NCI-H345 treated with DMSO at 0.1 percent for 48 hours (cell line): ENCODE results near the gene TCF4.

Source experiments
- DNase-seq: peaks from one replicate; lab custom pipeline; 2025; ENCODE audit not compliant: unreplicated experiment; lab: John Stamatoyannopoulos, UW

TCF4 gene

GRCh38 chr18:55418439-55418838 is 169.6 kb downstream of the TCF4 start:
- no peak for DNase-seq

DNA sequence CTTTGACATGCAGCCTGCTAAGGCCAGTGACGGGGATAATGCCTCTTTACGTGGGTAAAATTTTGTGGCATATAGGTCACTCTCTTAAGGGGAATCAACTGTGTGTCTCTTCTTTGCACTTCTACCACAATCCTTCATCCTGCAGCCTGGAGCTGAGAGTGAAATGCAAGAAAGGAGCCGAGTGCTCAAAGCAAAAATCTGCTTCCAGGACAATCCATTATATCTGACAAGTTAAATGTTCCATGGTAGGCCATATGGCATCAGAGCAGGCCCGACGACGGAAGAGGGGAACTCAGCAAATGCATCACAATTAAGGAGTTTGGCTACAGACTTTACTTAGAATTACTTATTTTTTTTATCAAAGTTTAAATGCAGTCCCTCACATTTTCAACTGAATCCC is 171.2 kb downstream of the TCF4 start:
- DNase-seq: no peak

DNA sequence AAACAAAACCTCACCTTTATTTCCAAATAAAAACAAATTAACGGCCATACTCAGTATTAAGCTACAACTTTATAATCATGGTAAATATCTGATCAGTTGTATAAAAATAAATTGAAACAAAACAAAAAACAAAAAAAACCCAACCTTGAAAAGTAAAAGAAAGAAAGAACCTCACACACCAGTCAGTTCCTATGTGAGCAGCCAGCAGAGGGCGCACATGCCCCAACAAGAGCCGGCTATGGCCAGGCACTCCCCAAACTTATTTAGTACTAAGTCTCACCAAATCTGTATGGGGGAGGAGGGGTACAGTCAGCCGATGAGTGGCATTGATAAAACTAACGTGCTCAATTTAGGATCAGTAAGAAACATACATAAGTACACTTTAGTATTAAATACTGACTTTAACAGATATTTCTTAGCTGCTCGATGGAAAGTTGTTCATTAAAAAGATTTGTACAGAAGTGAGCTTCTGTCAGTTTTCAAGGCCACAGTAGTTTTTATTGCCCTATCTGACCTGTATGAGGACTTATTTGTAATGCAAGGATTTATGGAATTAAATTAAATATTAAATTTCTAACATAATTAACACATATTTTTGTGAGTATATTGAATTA is 172.6 kb downstream of the TCF4 start:
- peak; percentile 56 for DNase-seq

- no peak for DNase-seq
Measured at GRCh38 chr18:55414475-55414874, 173.5 kb downstream of the TCF4 start.

GRCh38 chr18:55413474-55413873 is 174.5 kb downstream of the TCF4 start:
- no peak for DNase-seq

DNA sequence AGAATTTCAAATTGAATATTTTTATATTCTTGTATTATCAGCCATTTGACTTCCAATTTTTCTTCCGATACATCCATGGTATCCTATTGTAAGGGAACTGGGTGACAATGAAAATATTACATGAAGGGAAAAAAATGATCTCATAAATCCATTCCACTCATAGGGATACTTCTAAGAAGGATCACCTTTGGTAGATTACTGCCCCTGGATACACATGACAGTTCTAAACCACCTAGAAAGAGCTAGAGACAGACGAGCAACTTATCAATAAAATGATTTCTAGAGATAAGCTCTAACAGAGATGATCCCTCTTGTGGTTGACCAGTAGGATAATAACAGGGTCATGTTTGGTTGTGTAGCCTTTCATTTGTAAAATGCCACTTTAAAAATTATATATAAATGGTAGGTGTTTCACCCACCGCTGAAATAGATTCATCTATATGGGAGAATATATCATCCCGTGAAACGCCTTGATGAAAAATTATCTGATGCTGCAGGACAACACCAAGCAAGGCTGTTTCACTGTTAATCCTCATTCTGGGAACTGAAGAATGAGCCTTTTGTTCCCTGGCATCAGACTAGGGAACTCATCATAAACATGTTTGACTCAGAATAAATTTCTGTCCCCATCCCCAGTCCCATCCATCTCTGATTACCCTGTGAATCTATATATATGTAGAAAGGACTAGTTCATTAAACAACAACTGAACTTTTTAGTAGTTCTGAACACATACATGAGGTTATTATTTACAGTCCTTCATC is 180.0 kb downstream of the TCF4 start:
- DNase-seq: no peak

- DNase-seq: peak; percentile 74
Measured at GRCh38 chr18:55407191-55407590, 180.8 kb downstream of the TCF4 start.

- DNase-seq: peak; percentile 56
Measured at GRCh38 chr18:55406451-55406991, 181.5 kb downstream of the TCF4 start.

DNA sequence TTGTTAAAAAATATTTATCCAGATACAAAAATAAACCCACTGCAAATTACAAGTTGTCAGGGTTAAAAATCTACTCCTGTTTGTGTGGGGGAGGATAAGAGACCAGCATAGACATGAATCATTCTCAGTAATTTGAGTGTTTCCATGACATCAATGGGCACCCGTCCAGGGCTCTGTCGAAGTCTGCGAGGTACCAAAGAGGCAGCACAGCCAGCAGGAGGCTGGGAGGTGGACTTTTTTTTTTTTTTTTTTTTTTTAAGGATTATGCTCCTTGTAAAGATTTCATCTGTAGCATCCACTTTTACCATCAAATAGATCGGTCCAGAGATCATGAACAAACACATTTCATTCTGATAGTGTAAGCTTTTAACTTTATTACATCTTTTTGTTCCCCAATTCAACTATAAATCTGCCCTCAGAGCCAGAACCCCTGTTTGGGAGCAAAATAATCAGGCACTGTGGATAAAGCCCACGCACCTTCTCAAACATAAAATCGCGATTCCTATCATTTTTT is 182.0 kb downstream of the TCF4 start:
- peak; percentile 62 for DNase-seq

GRCh38 chr18:55405475-55405874 is 182.5 kb downstream of the TCF4 start:
- DNase-seq: peak; percentile 56

DNA sequence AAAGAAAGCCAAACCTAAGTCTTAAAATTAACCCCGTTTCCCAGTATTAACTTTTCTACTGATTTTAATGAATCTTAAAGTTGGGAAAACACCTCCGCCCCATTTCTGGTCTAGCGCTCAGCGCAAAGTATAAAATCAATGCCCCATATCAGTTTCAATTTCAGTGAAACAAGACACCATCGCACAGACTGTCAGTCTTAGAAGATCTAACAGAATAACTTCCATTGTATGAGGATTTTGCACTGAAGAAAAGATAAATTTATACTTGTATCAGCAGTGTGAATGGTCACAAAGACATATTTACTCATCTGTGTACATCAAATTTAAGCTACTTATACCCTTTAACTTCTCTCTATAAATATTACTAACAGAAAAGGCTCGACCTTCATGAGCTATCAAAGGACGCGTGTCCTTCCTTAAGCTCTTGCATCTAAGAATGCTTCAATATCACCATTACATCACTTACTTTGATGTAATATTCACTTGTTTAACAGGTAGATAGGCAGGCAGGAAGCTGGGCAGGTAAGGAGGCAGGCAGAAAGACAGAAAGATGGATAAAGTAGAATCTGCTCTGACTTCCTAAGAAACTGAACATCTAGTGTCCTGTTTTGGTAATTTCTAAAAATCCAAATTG is 183.0 kb downstream of the TCF4 start:
- no peak for DNase-seq

- DNase-seq: no peak
Measured at GRCh38 chr18:55404136-55404830, 183.7 kb downstream of the TCF4 start.

GRCh38 chr18:55403421-55403949 is 184.5 kb downstream of the TCF4 start:
- DNase-seq: no peak

DNA sequence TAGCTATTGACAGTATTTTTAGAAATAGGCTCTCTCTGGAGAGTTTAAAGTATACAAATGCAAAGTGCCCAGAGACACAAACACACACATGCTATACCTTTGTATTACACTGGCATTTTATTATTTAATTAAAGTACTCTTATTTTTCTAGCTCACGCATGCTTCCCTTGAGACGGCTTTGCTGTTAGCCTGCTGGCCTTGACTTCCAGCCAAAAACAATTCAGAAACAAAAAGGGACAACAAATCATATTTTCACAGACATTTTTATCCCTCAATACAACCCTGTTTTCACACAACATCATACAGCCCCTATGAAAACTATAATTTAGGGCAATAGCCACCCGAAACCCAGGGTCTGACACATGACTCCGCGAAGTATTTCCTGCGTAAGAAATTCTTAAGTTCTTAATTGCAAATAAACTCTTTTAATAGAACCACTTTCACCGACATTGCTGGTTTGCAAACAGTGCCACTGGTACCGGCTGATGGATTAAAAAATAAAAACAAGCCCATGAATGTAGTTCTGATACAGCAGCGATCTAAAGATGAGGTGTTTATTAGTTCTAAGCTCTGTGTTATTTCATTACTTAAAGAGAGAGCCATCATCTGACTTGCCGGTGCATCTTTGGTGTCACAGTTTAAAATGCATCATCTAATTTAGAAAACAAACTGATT is 185.1 kb downstream of the TCF4 start:
- no peak for DNase-seq

DNA sequence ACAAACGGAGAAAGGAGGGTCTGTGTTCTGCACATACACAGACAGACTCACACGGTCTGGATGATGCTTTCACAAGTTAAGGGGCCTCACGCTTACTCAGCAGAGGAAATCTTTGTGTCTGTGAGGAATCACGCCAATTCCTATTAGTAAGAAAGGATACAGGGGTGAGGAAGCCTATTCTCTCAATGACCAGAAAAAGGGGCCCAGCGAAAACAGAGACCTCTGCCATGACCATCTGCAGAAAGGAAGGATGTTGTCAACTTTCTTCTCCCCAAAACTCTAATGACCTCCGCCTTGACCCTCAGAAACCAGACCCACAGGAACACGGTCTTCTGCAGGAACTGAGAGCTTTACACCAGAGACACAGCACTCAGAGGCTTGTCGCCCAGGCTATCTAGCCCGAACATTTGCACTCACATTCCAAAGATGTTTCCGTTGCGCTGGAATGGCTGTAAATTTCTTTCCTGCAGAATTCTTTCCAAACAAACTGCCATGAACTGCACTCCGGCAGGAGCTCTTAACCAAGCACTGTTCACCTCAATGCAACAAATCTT is 186.3 kb downstream of the TCF4 start:
- no peak for DNase-seq

DNA sequence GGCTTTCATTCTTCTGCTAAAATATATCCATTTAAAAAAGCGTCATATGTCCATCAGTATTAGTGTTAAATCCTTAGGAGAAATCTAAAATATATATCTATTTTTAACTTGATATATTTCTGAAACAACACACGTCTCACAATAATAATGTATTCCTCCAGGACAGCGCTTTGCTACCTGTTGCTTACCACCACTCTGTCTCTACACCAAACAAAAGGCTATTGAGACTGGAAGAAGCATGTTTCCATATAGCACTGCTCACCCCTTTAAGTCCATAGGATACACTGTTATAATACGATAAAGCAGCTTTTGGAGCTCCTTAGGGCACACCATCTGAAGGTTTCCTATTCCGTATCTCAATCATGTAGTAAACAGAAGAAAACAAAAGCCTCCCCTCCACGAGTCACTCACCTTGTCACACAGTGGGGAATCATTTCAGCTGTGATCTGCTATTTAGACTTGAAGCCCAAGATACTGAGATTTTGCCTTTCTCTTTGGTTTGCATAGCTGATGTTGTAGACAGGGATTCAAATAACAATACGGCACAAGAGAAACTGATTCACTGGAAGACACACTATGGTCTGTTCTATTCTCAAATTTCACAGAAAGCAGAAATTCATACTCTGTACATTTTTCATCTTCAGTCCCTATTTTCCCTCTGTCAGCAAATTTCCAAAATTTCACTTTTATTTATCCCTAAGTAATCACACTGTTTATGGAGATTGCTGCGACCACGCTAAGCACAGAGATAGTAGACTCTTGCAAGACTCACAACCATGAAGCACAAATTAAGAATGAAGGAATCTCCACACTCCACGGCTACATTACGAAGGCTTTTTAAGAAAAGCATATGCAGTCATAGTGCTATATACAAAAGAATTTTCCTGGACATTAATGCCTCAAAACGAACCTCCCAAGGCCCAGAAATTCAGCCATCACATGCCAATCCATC is 187.1 kb downstream of the TCF4 start:
- DNase-seq: no peak

GRCh38 chr18:55400081-55400480 is 187.9 kb downstream of the TCF4 start:
- DNase-seq: no peak

- no peak for DNase-seq
Measured at GRCh38 chr18:55398858-55399257, 189.1 kb downstream of the TCF4 start.

DNA sequence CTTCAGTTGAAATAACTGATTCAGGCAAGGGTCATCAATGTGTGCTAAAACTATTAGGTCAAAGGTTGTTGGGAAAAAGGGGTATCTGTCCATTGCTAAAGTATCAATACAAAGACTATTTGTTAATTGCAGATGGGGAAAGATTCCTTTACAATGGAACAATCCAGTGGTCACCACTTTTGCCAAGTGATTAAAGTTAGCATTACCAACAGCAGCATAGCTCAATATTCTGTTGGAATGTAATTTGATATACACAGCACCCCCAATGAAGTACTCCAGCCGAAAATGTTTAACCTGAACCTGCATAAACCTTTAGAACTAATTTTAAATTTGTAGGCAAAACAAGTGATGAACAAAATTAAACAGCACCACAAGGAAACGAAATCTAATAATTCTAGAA is 191.0 kb downstream of the TCF4 start:
- DNase-seq: no peak
